H1 (cell line): Measurements from ENCODE around the gene RETREG1. TPM values are rescaled to one million over a fixed set of nuclear protein-coding genes. Genes with fewer than 3 reads are reported as not detected.

ENCODE experiments used
- CBX5 ChIP-seq: fragments of 300-800, 300-1000 bp; sonication (generic); IDR thresholded peaks from 2 replicates; pipeline ENCODE4 v1.7.1; 2016; ENCODE audit warnings: antibody characterized with exemption, low read length, low read depth
- KDM1A ChIP-seq: fragments of 200-600, 300-600 bp; sonication (generic); IDR thresholded peaks from 2 replicates; pipeline ENCODE4 v1.7.1; 2016; ENCODE audit warnings: mild to moderate bottlenecking, low read length, borderline replicate concordance
- KDM4A ChIP-seq: IDR thresholded peaks from one replicate; pipeline ENCODE4 v1.7.1; 2012; ENCODE audit warnings: low read depth, mild to moderate bottlenecking, moderate library complexity, low read length, inconsistent platforms; ENCODE audit not compliant: severe bottlenecking
- RXRA ChIP-seq: IDR thresholded peaks from 2 replicates; pipeline ENCODE4 v1.6.1; 2011; ENCODE audit warnings: low read depth, mild to moderate bottlenecking, low read length, moderate library complexity; ENCODE audit not compliant: insufficient read depth
- TAF7 ChIP-seq: optimal IDR thresholded peaks from 2 replicates; pipeline ENCODE3; 2011; ENCODE audit warnings: low read depth, mild to moderate bottlenecking, inconsistent platforms, low read length, moderate library complexity, borderline replicate concordance
- ZNF274 ChIP-seq: IDR thresholded peaks from 2 replicates; pipeline ENCODE4 v1.7.0; 2012; ENCODE audit warnings: low read length, borderline replicate concordance; ENCODE audit errors: extremely low read depth
- polyA plus RNA-seq, 7 experiments: library from polyadenylated mRNA; depleted of rRNA in 3 of 7; stranded (reverse) in 5 of 7; unstranded in 2 of 7; fragments of >200 nt in 5 of 7; fragments of 200-250 nt in 2 of 7; gene quantifications; 1 replicate in 5 of 7; 2 replicates in 1 of 7; 4 replicates in 1 of 7; pipeline versions ENCODE4 v1.2.1 to v1.2.3, GENCODE V29; 2011 to 2013; ENCODE audit warnings: missing spikeins in 2 of 7, mixed read lengths in 2 of 7
- total RNA-seq: library from RNA; stranded (reverse); fragmentation: NEBNext Ultra II Directional; extraction: Animal tissue kit (Norgen Biotek cat#: 25700); gene quantifications from 2 replicates; pipeline ENCODE4 v1.2.1, GENCODE V29; 2021

The RETREG1 gene
- total and polyA plus RNA-seq, 2 of the 8 experiments (the other 6 are each of a cell fraction or from before 2014, with no cell fraction given): 0.62 to 1.9 TPM

- TF ChIP-seq TAF7 (no peak), KDM1A (no peak), RXRA (no peak), KDM4A (no peak), CBX5 (no peak), ZNF274 (no peak)
These were observed 27.6 kb upstream of the RETREG1 start (continued) for GRCh38 chr5:16644301-16644889.
